T-cell (primary cell): ENCODE measurements around the gene JDP2. TPM values are rescaled to one million over a fixed set of nuclear protein-coding genes. Genes with fewer than 3 reads are reported as not detected.
"Not testable (repeated sequence)": the region's sequence is repeated elsewhere in the genome, so short reads cannot be mapped to it uniquely, and the experiment has no call there.

Experiments used
- ATAC-seq, 4 experiments: fragments of 200-7000 bp in 3 of 4; fragments of 150-1000 bp in 1 of 4; cut with Tn5 transposase; replicated peaks in 1 of 4; 1 replicate in 3 of 4; 2 replicates in 1 of 4; pipeline ENCODE4 v1.10.0; 2021; ENCODE audit warnings: moderate library complexity in 3 of 4, mild to moderate bottlenecking in 2 of 4, moderate number of reproducible peaks in 1 of 4
- CTCF ChIA-PET, 2 donors: fragments of 300-600 bp; sonication (Branson Sonifier 250); formaldehyde crosslinking; loops; one replicate each; lab custom pipeline; 2022; ENCODE audit warnings: antibody characterized with exemption in 2 of 2; lab: Charles Lee
- POLR2A ChIA-PET, 2 donors: fragments of 300-600 bp; sonication (Branson Sonifier 250); formaldehyde crosslinking; loops; one replicate each; lab custom pipeline; 2022; ENCODE audit warnings: antibody characterized with exemption in 2 of 2; lab: Charles Lee
- DNase-seq, 35 experiments: peaks; one replicate each; pipeline versions ENCODE4 v3.0.0 to v3.0.0-alpha.2; 2013 to 2023
- H3K27ac ChIP-seq: one replicate; pipeline ENCODE4 v1.5.1; 2013; ENCODE audit warnings: low read length
- H3K27me3 ChIP-seq, 2 experiments: replicated peaks in 1 of 2; 1 replicate in 1 of 2; 2 replicates in 1 of 2; pipeline versions ENCODE4 v1.6.1 to v1.7.0; 2013; ENCODE audit warnings: low read length in 1 of 2, mixed read lengths in 1 of 2; ENCODE audit not compliant: control insufficient read depth in 2 of 2, insufficient read depth in 2 of 2; ENCODE audit errors: extremely low read depth in 1 of 2
- H3K36me3 ChIP-seq, 2 donors: 1 replicate in 1 of 2; 2 replicates in 1 of 2; pipeline versions ENCODE4 v1.6.1 to v1.7.0; 2013; ENCODE audit warnings: low read length in 1 of 2; ENCODE audit not compliant: control insufficient read depth in 2 of 2, insufficient read depth in 1 of 2; ENCODE audit errors: extremely low read depth in 1 of 2
- H3K4me1 ChIP-seq, 2 experiments: 1 replicate in 1 of 2; 2 replicates in 1 of 2; pipeline versions ENCODE4 v1.6.1 to v1.7.0; 2013; ENCODE audit warnings: low read length in 2 of 2, mixed read lengths in 1 of 2; ENCODE audit not compliant: insufficient read depth in 2 of 2, control insufficient read depth in 1 of 2; ENCODE audit errors: extremely low read depth in 1 of 2
- H3K4me3 ChIP-seq, 2 donors: 1 replicate in 1 of 2; 2 replicates in 1 of 2; pipeline versions ENCODE4 v1.5.1 to v1.7.0; 2013; ENCODE audit warnings: mild to moderate bottlenecking in 2 of 2, low read length in 1 of 2, moderate library complexity in 1 of 2; ENCODE audit not compliant: control insufficient read depth in 1 of 2; ENCODE audit errors: extremely low read depth in 1 of 2
- H3K9me3 ChIP-seq: 2 replicates; pipeline ENCODE4 v1.7.0; 2013
- H3K27ac Mint-ChIP-seq, 2 donors: one replicate each; pipeline ENCODE4 v1.8.0; 2020 to 2021; ENCODE audit warnings: mild to moderate bottlenecking in 2 of 2, mixed read lengths in 2 of 2
- H3K27me3 Mint-ChIP-seq, 2 donors: one replicate each; pipeline ENCODE4 v1.8.0; 2021 to 2022; ENCODE audit warnings: mixed read lengths in 2 of 2
- H3K36me3 Mint-ChIP-seq: one replicate; pipeline ENCODE4 v1.8.0; 2021; ENCODE audit warnings: mixed read lengths
- H3K4me1 Mint-ChIP-seq, 3 donors: one replicate each; pipeline ENCODE4 v1.8.0; 2020 to 2022; ENCODE audit warnings: mixed read lengths in 3 of 3, mild to moderate bottlenecking in 1 of 3
- H3K4me3 Mint-ChIP-seq, 3 donors: one replicate each; pipeline ENCODE4 v1.8.0; 2020 to 2022; ENCODE audit warnings: mild to moderate bottlenecking in 3 of 3, mixed read lengths in 3 of 3, moderate library complexity in 3 of 3
- H3K9me3 Mint-ChIP-seq, 3 donors: one replicate each; pipeline ENCODE4 v1.8.0; 2020 to 2022; ENCODE audit warnings: mixed read lengths in 3 of 3
- WGBS: methylation state at CpG from one replicate; pipeline ENCODE4 v1.1.5; 2013; ENCODE audit warnings: missing lambda C conversion rate; ENCODE audit not compliant: insufficient coverage; 5-methylcytosine and 5-hydroxymethylcytosine counted together
- total RNA-seq, 35 experiments: library from RNA in 6 of 35; stranded (reverse) in 6 of 35; fragments of 120-200 nt in 1 of 35; gene quantifications; one replicate each; pipeline versions ENCODE4 v1.2.1 to v1.2.4 and lab custom pipeline; 2013 to 2026

Gene JDP2
- total RNA-seq, 5 donors from 2014 or later (not counting 1 experiment from before 2014, with no cell fraction given): 0.45 to 0.93 (median 0.76) TPM

GRCh38 chr14:75467763-75468162 is 39.9 kb downstream of the JDP2 start:
- ChIA-PET POLR2A (no interaction called here), CTCF (interaction anchor here in 1 of 2 donors (0.6 kb wide), 1 partner anchor 165 kb away, joined by 3 read pairs; no protein-coding TSS in a partner anchor)
- Histone ChIP-seq H3K4me1 (no peaks in the 10 kb centered on the region), H3K27ac (no peak overlapping the region), H3K4me3 (no peak overlapping the region), H3K27me3 (peaks cover 0 to 4% of the 10 kb centered on the region in 2 experiments), H3K9me3 (no peaks in the 10 kb centered on the region), H3K36me3 (no peaks in the 10 kb centered on the region)
- DNase-seq: no peak
- no peak overlapping the region for H3K4me3 Mint-ChIP-seq
- H3K27me3 Mint-ChIP-seq: no peaks in the 10 kb centered on the region
- no peaks in the 10 kb centered on the region for H3K9me3 Mint-ChIP-seq
- 93% methylated on average over 5 of the region's 11 CpGs for WGBS
- ATAC-seq: no peak
- no peaks in the 10 kb centered on the region for H3K4me1 Mint-ChIP-seq
- H3K27ac Mint-ChIP-seq: no peak overlapping the region
- no peaks in the 10 kb centered on the region for H3K36me3 Mint-ChIP-seq

GRCh38 chr14:75469164-75469563 is 41.3 kb downstream of the JDP2 start:
- Mint-ChIP-seq H3K27me3 (no peaks in the 10 kb centered on the region), H3K27ac (no peak overlapping the region), H3K4me1 (no peaks in the 10 kb centered on the region), H3K9me3 (no peaks in the 10 kb centered on the region), H3K36me3 (no peaks in the 10 kb centered on the region), H3K4me3 (no peak overlapping the region)
- ATAC-seq: no peak
- Histone ChIP-seq H3K36me3 (no peaks in the 10 kb centered on the region), H3K27ac (no peak overlapping the region), H3K4me1 (no peaks in the 10 kb centered on the region), H3K9me3 (no peaks in the 10 kb centered on the region), H3K27me3 (peaks cover 0 to 2% of the 10 kb centered on the region in 2 experiments), H3K4me3 (no peak overlapping the region)
- CTCF ChIA-PET: no interaction called here
- DNase-seq: no peak
- 84% methylated on average over 16 of the region's 16 CpGs for WGBS
- POLR2A ChIA-PET: no interaction called here

GRCh38 chr14:75469606-75470237 is 41.9 kb downstream of the JDP2 start:
- no peak overlapping the region for H3K4me3 ChIP-seq
- H3K36me3 ChIP-seq: no peaks in the 10 kb centered on the region
- Mint-ChIP-seq H3K27ac (no peak overlapping the region), H3K36me3 (no peaks in the 10 kb centered on the region), H3K4me1 (no peaks in the 10 kb centered on the region), H3K4me3 (no peak overlapping the region), H3K9me3 (no peaks in the 10 kb centered on the region), H3K27me3 (no peaks in the 10 kb centered on the region)
- ATAC-seq (no peak), DNase-seq (no peak)
- ChIA-PET POLR2A (no interaction called here), CTCF (no interaction called here)
- H3K4me1 ChIP-seq: no peaks in the 10 kb centered on the region
- no peaks in the 10 kb centered on the region for H3K9me3 ChIP-seq
- H3K27me3 ChIP-seq: peaks cover 0 to 2% of the 10 kb centered on the region in 2 experiments
- no peak overlapping the region for H3K27ac ChIP-seq
- WGBS: 94% methylated on average over 20 of the region's 25 CpGs

GRCh38 chr14:75470238-75470797 is 42.5 kb downstream of the JDP2 start:
- Histone ChIP-seq H3K36me3 (no peaks in the 10 kb centered on the region), H3K9me3 (no peaks in the 10 kb centered on the region), H3K4me3 (no peak overlapping the region), H3K27me3 (peaks cover 0 to 2% of the 10 kb centered on the region in 2 experiments), H3K27ac (no peak overlapping the region), H3K4me1 (no peaks in the 10 kb centered on the region)
- ChIA-PET CTCF (no interaction called here), POLR2A (no interaction called here)
- Mint-ChIP-seq H3K4me1 (no peaks in the 10 kb centered on the region), H3K9me3 (no peaks in the 10 kb centered on the region), H3K27me3 (peaks cover 3 to 4% of the 10 kb centered on the region in 2 donors), H3K27ac (no peak overlapping the region), H3K4me3 (no peak overlapping the region), H3K36me3 (no peaks in the 10 kb centered on the region)
- ATAC-seq: no peak
- WGBS: 92% methylated on average over 7 of the region's 12 CpGs
- no peak for DNase-seq

- no peak for ATAC-seq
- CTCF ChIA-PET: no interaction called here
- H3K9me3 ChIP-seq: no peaks in the 10 kb centered on the region
- no peaks in the 10 kb centered on the region for H3K36me3 Mint-ChIP-seq
- H3K4me3 Mint-ChIP-seq: no peak overlapping the region
- H3K9me3 Mint-ChIP-seq: no peaks in the 10 kb centered on the region
- peaks cover 3 to 4% of the 10 kb centered on the region in 2 donors for H3K27me3 Mint-ChIP-seq
- H3K27ac ChIP-seq: no peak overlapping the region
- peaks cover 0 to 2% of the 10 kb centered on the region in 2 experiments for H3K27me3 ChIP-seq
- no peaks in the 10 kb centered on the region for H3K36me3 ChIP-seq
- no peak overlapping the region for H3K27ac Mint-ChIP-seq
- 100% methylated on average over 5 of the region's 5 CpGs for WGBS
- POLR2A ChIA-PET: interaction anchor here in 1 of 2 donors (0.6 kb wide), 1 partner anchor 36 kb away, joined by 3 read pairs; no protein-coding TSS in a partner anchor
- no peak overlapping the region for H3K4me3 ChIP-seq
- H3K4me1 ChIP-seq: no peaks in the 10 kb centered on the region
- no peak for DNase-seq
- no peaks in the 10 kb centered on the region for H3K4me1 Mint-ChIP-seq
These were observed 43.2 kb downstream of the JDP2 start for GRCh38 chr14:75471059-75471458.

GRCh38 chr14:75474127-75474526 is 46.3 kb downstream of the JDP2 start:
- H3K27ac Mint-ChIP-seq, H3K9me3 ChIP-seq, H3K4me3 Mint-ChIP-seq, H3K4me3 ChIP-seq, H3K27ac ChIP-seq, CTCF ChIA-PET, H3K36me3 Mint-ChIP-seq, ATAC-seq, H3K27me3 Mint-ChIP-seq, H3K4me1 ChIP-seq, POLR2A ChIA-PET, H3K4me1 Mint-ChIP-seq, H3K36me3 ChIP-seq, H3K9me3 Mint-ChIP-seq, DNase-seq: not testable (repeated sequence)
- no CpG with 5 or more reads among the region's 6 CpGs for WGBS
- H3K27me3 ChIP-seq: peaks cover 0 to 10% of the 10 kb centered on the region in 2 experiments
